GM11168 (cell line): ENCODE results near the gene CDH7.

ENCODE experiments used
- in situ Hi-C: fragments of 300-500 bp; cut with MboI; formaldehyde crosslinking; loops from one replicate; pipeline ENCODE4 v1.12.0; 2022; ENCODE audit warnings: low sequenced_read_pairs; ENCODE audit not compliant: unreplicated experiment

Gene CDH7

DNA sequence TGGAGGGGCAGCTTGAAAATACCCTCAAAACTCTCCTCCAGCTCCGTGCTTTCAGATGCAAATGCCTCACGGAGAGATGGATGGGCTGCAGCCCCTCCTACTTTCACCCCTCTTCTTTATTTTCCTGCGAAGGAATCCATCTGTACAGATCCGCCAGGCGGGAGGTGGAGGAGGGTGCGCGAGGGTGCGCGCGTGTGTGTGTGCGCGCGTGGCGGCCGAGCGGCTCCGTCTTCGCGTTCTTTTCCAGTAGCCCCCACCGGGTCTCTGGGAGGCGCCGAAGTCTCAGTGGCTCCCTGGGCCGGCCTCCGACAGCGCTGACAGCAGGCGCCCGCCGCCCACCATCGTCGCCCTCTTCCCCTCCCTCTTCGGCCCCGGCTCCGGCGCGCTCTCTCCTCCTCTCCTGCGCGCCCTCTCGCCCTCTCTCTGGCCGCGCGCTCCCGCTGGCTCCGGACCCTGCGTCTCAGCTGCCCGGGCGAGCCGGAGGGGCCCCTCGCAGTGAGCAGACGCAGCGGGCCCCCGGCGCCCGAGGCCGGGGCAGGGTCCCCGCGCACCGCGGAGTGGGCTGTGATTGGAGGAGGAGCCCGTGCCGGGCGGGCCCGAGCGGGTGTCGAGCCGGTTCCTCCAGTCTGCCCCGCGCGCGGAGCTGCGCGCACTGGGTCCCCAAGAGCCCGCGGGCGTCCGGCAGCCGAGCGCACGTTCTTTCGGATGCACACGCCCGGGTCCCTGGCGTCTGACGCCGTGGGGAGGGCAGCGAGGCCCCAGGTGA, at the start of gene CDH7:
Gene CDH7, plus strand, starts transcription at position 624 of the 766 bp plus-strand sequence. CDS start 11,831 bp downstream, outside the sequence.
- in situ Hi-C loops, result no loop called here

- in situ Hi-C loops, result no loop called here
Measured at GRCh38 chr18:65704046-65704445, 46.8 kb upstream of the CDH7 start.

GRCh38 chr18:65706646-65707045, 44.2 kb upstream of the CDH7 start:
- in situ Hi-C loops, result no loop called here

DNA sequence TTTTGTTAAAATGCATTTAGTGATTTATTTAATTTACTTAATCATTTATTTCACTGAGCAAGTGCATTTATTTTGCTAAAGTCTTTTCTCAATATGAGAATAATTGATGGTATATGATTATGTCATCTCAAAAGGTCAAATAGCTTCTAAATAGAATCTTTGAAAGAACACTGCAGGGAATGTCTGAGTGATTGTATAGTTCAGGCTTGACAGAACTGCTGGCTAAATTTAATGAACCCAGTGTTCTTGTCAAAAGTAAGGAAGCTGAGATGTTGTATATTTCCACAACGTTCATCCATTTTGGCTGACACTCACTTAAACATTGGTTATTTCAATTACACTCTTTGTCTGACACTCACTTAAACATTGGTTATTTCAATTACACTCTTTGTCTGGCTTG, 39.3 kb upstream of the CDH7 start:
- in situ Hi-C loops, result no loop called here

DNA sequence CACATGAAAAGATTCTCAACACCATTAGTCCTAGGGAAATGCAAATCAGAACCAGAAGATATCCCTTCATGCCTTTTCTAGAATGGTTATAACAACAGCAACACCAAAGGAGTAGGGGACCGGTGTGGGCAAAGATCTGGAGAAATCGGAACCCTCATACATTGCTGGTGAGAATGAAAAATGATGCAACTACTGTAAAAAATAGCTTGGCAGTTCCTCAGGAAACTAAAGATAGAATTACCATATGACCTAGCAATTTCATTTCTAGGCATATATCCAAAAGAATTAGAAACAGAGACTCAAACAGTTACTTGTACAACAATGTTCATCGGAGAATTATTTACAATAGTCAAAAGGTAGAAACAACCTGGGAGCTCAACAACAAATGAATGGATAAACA, 29.2 kb upstream of the CDH7 start:
- in situ Hi-C loops, result no loop called here

- in situ Hi-C loops, result no loop called here
Measured at GRCh38 chr18:65725251-65726050, 25.4 kb upstream of the CDH7 start.

DNA sequence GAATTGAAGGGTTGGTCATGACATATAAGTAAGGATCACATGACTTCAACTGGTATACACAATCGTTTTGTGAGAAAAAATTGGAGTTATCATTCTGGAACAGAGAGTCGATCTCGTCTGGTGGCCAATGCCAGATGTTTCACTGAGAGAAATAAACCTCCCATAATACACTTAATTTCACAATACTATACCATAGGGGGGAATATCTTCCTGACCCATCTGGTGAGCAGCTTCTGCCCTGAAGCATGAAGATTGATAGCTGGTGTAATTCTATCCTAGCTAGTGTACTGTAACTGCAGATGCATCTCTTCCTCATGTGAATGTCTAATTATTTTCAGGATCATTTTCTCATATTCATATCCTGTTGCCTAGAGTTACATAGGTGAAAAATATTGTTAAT, 15.7 kb upstream of the CDH7 start:
- in situ Hi-C loops, result no loop called here

GRCh38 chr18:65737471-65737955, 13.3 kb upstream of the CDH7 start:
- in situ Hi-C loops, result no loop called here

- in situ Hi-C loops, result no loop called here
Measured at GRCh38 chr18:65746936-65747335, 3.9 kb upstream of the CDH7 start.

DNA sequence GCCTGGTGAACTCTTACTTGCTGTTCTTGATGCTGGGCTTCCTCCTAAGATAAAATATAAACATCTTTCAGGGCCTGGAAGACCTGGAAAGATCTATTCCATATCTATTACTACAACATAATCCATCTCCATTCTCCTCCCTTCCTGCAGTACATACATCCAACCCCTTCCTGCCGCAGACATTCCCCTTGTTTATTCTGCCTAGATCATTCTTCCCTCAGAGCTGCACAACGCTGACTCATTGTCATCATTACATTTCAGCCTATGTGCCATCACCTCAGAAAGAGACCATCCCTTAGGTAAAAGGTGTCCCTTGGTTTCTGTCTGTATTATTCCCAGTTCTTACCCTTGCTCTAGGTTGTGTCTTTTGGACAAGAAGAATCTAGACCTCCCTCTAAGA, 2.5 kb upstream of the CDH7 start:
- in situ Hi-C loops, result no loop called here

DNA sequence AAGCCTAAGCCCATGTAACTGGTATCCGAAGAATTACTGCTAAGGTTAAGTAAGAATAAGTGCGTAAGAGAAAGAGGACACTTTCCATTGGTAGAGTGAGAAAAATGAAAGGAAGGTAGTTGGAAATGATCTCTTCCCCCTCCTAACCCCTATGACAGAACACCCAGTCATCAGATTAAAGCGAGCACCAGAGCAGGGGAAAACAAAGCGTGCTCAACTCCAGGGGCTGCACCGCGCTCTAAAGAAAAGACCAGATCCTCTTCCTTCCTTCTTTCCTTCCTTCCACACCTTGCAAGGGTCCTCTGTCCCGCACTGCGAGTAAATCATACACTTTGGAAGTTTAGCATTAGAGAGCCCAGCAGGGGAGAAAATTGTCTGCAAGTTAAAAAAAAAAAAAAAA, 971 bp upstream of the CDH7 start:
- in situ Hi-C loops, result no loop called here

GRCh38 chr18:65751155-65752085, 608 bp downstream of the CDH7 start:
- in situ Hi-C loops, result no loop called here

GRCh38 chr18:65752625-65753325, 2.0 kb downstream of the CDH7 start:
- in situ Hi-C loops, result no loop called here

DNA sequence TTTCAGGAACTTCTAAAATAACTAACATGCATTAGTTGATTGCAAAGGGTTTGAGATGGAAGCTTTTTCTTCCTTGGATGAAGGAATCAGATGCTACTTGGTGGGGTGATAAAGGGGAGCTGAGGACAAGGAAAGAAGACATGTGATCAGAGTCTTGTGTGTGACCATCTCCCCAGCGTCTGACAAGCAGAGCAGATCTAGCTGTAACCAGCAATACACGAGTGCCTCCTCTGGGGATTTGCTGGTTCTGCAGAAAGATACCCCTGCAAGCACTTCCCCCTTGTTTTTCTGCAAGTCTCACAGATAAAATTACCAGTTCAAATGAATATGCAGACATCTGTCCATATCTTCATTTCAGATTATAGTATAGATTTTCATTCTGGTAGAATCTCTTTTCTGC, 2.7 kb downstream of the CDH7 start:
- in situ Hi-C loops, result no loop called here

DNA sequence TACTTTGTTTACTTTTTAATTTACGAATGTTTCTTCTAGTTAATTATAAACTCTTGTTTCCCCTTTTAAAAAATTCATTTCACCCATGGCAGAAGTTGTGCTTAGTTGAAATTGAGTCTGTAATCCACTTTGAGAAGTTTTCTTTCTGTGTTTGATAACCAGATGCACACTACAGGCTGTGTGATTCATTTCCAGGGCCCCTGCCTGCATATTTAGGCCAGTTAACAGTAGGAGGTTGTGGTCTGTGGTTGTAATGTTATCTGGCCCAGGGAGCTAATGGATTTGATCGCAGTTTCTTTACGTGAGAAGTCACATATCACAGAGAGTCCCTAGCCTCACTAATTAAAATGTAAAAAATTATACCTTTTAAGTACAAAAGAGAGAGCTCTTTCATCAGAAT, 3.3 kb downstream of the CDH7 start:
- in situ Hi-C loops, result no loop called here

- in situ Hi-C loops, result no loop called here
Measured at GRCh38 chr18:65755616-65756015, 4.8 kb downstream of the CDH7 start.

DNA sequence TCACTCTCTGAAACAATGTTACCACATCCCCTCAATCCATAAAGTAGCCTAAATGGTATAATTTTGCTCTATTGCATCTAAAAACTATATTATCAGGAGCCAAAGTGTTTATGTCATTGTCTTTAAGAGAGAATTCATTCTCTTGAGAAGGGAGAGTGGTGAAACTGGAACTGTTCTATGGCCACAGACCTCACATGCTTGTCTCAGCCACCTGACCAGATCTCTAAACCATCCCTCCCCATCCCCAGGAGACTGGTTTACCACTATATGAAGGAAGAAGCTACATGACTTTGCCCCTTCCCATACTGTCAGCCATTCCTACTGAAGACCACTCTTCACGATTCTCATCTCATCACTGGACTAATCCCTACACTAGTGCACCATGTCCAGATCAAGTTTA, 9.6 kb downstream of the CDH7 start:
- in situ Hi-C loops, result no loop called here

DNA sequence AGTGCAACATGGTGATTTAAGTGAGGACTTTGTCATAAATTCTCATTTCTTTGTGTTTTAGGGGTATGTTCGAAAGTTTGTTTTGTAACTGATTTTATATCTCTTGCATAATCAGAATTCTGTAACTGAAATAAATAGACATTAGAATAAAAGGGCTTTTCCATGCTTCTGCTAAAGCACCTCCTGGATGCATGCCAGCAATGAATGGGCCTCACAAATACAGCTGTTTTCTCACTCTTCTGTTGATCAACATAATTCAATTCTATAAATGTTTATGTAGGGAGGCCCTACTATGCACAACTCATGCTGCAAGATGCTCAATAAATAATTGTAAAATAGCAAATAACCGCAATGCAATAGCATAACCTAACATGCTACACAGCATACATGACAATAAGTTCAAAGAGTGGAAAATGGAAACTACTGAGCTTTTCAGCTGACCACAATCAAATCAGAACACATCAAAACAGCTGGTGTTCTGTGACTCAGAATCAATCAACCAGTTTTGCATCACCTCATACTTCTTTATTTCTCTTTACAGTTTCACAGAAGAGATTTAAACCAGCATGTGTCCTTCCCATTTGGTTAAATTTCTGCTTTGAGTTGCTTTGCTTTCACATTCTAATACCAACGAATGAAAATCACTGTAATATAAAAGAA, 11.0 kb downstream of the CDH7 start:
- in situ Hi-C loops, result no loop called here

GRCh38 chr18:65762556-65762955, 11.7 kb downstream of the CDH7 start:
- in situ Hi-C loops, result no loop called here
